ENCODE data around the gene BCR. TPM values are rescaled to one million over a fixed set of nuclear protein-coding genes. Genes with fewer than 3 reads are reported as not detected.
A peak's percentile ranks its signal among the peaks of the same experiment; 100 is the strongest.

The BCR gene
- total RNA-seq, 2 experiments from 2014 or later: 42.2 to 51.3 TPM

- POLR2A ChIA-PET: interaction anchor here (0.7 to 1.9 kb wide), 3 partner anchors 52 to 133 kb away, joined by 3 to 8 read pairs (median 5); no protein-coding TSS in a partner anchor
- H3K4me1 ChIP-seq (ENCODE audit: insufficient read depth, low read length, poor library complexity, severe bottlenecking): peaks cover 59% of the 10 kb centered on the region
- BruUV-seq (replicated peaks): no TSS peak
- DNase-seq (ENCODE audit: low spot score): no peak
- H2AFZ ChIP-seq (ENCODE audit: low read length): no peak overlapping the region
- H3K4me3 ChIP-seq (ENCODE audit: low read depth, low read length, poor library complexity, severe bottlenecking): no peak overlapping the region
- no peaks in the 10 kb centered on the region for H4K20me1 ChIP-seq (ENCODE audit: insufficient read depth, low read length)
- no peaks in the 10 kb centered on the region for H3K79me2 ChIP-seq (ENCODE audit: insufficient read depth, low read depth, low read length)
- peak overlapping the region; percentile 72 for H3K4me2 ChIP-seq (ENCODE audit: low read length)
- H3K9me2 ChIP-seq (ENCODE audit: insufficient read depth, low read length): no peaks in the 10 kb centered on the region
- CTCF ChIA-PET (ENCODE audit: unreplicated experiment): no interaction called here
- H3K9me3 ChIP-seq (ENCODE audit: low read length): no peaks in the 10 kb centered on the region
- peak overlapping the region; percentile 94 for H3K27ac ChIP-seq (ENCODE audit: low read depth, low read length, poor library complexity, severe bottlenecking)
- H3K36me3 ChIP-seq (ENCODE audit: insufficient read depth, low read length): peaks cover 26% of the 10 kb centered on the region
- intact Hi-C loops (cut with micrococcal nuclease; ENCODE audit: unreplicated experiment): loop anchor here (5.0 kb wide), 1 partner anchor 404 kb away; no protein-coding TSS in a partner anchor
- TF ChIP-seq CTCF (conservative IDR thresholded peaks at IDR 0.05; ENCODE audit: low read length) (no peak), EZH2phosphoT487 (IDR thresholded peaks at IDR 0.05; ENCODE audit: borderline replicate concordance, low read depth, low read length) (no peak)
These were observed 91.2 kb downstream of the BCR start for GRCh38 chr22:23271597-23271908.

- Histone ChIP-seq H3K36me3 (ENCODE audit: insufficient read depth, low read length) (peaks cover 26% of the 10 kb centered on the region), H2AFZ (ENCODE audit: low read length) (no peak overlapping the region), H3K27ac (ENCODE audit: low read depth, low read length, poor library complexity, severe bottlenecking) (no peak overlapping the region), H3K9me2 (ENCODE audit: insufficient read depth, low read length) (no peaks in the 10 kb centered on the region), H3K4me2 (ENCODE audit: low read length) (no peak overlapping the region), H3K4me1 (ENCODE audit: insufficient read depth, low read length, poor library complexity, severe bottlenecking) (peaks cover 51% of the 10 kb centered on the region), H3K9me3 (ENCODE audit: low read length) (no peaks in the 10 kb centered on the region), H3K79me2 (ENCODE audit: insufficient read depth, low read depth, low read length) (no peaks in the 10 kb centered on the region), H3K4me3 (ENCODE audit: low read depth, low read length, poor library complexity, severe bottlenecking) (no peak overlapping the region), H4K20me1 (ENCODE audit: insufficient read depth, low read length) (no peaks in the 10 kb centered on the region)
- POLR2A ChIA-PET: interaction anchor here (1.9 kb wide), 1 partner anchor 52 kb away, joined by 8 read pairs; no protein-coding TSS in a partner anchor
- DNase-seq (ENCODE audit: low spot score): no peak
- TF ChIP-seq EZH2phosphoT487 (IDR thresholded peaks at IDR 0.05; ENCODE audit: borderline replicate concordance, low read depth, low read length): no peak
- TF ChIP-seq CTCF (conservative IDR thresholded peaks at IDR 0.05; ENCODE audit: low read length): no peak
- BruUV-seq (replicated peaks): no TSS peak
- intact Hi-C loops (cut with micrococcal nuclease; ENCODE audit: unreplicated experiment): loop anchor here (5.0 kb wide), 1 partner anchor 405 kb away; no protein-coding TSS in a partner anchor
- CTCF ChIA-PET (ENCODE audit: unreplicated experiment): no interaction called here
These were observed 92.1 kb downstream of the BCR start for GRCh38 chr22:23272371-23272770.

- Histone ChIP-seq H3K27ac (ENCODE audit: low read depth, low read length, poor library complexity, severe bottlenecking) (no peak overlapping the region), H3K4me3 (ENCODE audit: low read depth, low read length, poor library complexity, severe bottlenecking) (no peak overlapping the region), H3K4me2 (ENCODE audit: low read length) (no peak overlapping the region), H3K9me3 (ENCODE audit: low read length) (no peaks in the 10 kb centered on the region), H3K79me2 (ENCODE audit: insufficient read depth, low read depth, low read length) (no peaks in the 10 kb centered on the region), H3K4me1 (ENCODE audit: insufficient read depth, low read length, poor library complexity, severe bottlenecking) (peaks cover 47% of the 10 kb centered on the region), H3K36me3 (ENCODE audit: insufficient read depth, low read length) (peaks cover 28% of the 10 kb centered on the region), H4K20me1 (ENCODE audit: insufficient read depth, low read length) (no peaks in the 10 kb centered on the region), H2AFZ (ENCODE audit: low read length) (no peak overlapping the region), H3K9me2 (ENCODE audit: insufficient read depth, low read length) (no peaks in the 10 kb centered on the region)
- DNase-seq (ENCODE audit: low spot score): no peak
- intact Hi-C loops (cut with micrococcal nuclease; ENCODE audit: unreplicated experiment): loop anchor here (5.0 kb wide), 1 partner anchor 406 kb away; no protein-coding TSS in a partner anchor
- BruUV-seq (replicated peaks): no TSS peak
- no peak for TF ChIP-seq CTCF (conservative IDR thresholded peaks at IDR 0.05; ENCODE audit: low read length)
- no peak for TF ChIP-seq EZH2phosphoT487 (IDR thresholded peaks at IDR 0.05; ENCODE audit: borderline replicate concordance, low read depth, low read length)
- POLR2A ChIA-PET: no interaction called here
- CTCF ChIA-PET (ENCODE audit: unreplicated experiment): no interaction called here
These were observed 92.5 kb downstream of the BCR start for GRCh38 chr22:23272834-23273233.
